ENCODE measurements around the gene BOC.

DNA sequence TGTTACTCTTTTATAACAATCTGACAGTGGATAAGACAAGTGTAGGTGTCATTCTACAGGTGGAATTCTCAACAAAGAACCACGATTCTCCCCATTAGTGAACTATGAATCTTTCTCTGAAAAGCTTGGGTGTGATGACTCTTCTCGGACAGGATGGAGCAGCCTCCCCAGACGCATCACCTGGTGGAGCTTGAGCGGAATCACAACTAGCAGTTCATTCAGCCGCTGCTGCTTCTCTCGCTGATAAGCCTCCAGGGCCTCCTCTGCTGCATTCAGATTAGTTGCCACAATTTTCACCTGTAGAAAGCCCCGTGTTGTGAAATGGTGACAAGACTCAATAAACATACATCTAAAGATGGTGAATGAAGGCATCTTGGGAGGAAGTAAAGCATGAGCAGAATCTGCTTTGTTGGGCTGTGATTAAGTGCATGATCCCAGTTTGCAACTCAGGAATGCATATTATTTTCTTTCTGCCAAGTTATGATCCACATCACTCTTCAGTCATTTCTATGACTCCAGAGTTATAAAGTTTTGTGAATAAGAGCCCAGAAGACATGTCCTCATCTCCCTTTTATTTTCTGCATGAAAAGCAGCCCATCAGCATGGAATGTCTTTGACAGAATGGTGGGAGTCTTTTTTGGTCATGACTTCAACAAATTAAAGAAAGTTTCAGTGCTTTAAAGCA is 93.6 kb downstream of the BOC start:
- TF ChIP-seq, protein P1, sequence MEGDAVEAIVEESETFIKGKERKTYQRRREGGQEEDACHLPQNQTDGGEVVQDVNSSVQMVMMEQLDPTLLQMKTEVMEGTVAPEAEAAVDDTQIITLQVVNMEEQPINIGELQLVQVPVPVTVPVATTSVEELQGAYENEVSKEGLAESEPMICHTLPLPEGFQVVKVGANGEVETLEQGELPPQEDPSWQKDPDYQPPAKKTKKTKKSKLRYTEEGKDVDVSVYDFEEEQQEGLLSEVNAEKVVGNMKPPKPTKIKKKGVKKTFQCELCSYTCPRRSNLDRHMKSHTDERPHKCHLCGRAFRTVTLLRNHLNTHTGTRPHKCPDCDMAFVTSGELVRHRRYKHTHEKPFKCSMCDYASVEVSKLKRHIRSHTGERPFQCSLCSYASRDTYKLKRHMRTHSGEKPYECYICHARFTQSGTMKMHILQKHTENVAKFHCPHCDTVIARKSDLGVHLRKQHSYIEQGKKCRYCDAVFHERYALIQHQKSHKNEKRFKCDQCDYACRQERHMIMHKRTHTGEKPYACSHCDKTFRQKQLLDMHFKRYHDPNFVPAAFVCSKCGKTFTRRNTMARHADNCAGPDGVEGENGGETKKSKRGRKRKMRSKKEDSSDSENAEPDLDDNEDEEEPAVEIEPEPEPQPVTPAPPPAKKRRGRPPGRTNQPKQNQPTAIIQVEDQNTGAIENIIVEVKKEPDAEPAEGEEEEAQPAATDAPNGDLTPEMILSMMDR (conservative IDR thresholded peaks at IDR 0.05; ENCODE audit: low read depth in 2 of 2), result peak; percentile 36 to 45; a peak in 3 of 4 replicates
- TF ChIP-seq CREB1 (CRISPR knock-in tag; IDR thresholded peaks at IDR 0.05; ENCODE audit: low read depth), result no peak
- TF ChIP-seq EZH2phosphoT487 (IDR thresholded peaks at IDR 0.05; ENCODE audit: unreplicated experiment), result no peak
- no peak for TF ChIP-seq POLR2AphosphoS5 (IDR thresholded peaks at IDR 0.05; ENCODE audit: low read depth)
- TF ChIP-seq, protein P2, sequence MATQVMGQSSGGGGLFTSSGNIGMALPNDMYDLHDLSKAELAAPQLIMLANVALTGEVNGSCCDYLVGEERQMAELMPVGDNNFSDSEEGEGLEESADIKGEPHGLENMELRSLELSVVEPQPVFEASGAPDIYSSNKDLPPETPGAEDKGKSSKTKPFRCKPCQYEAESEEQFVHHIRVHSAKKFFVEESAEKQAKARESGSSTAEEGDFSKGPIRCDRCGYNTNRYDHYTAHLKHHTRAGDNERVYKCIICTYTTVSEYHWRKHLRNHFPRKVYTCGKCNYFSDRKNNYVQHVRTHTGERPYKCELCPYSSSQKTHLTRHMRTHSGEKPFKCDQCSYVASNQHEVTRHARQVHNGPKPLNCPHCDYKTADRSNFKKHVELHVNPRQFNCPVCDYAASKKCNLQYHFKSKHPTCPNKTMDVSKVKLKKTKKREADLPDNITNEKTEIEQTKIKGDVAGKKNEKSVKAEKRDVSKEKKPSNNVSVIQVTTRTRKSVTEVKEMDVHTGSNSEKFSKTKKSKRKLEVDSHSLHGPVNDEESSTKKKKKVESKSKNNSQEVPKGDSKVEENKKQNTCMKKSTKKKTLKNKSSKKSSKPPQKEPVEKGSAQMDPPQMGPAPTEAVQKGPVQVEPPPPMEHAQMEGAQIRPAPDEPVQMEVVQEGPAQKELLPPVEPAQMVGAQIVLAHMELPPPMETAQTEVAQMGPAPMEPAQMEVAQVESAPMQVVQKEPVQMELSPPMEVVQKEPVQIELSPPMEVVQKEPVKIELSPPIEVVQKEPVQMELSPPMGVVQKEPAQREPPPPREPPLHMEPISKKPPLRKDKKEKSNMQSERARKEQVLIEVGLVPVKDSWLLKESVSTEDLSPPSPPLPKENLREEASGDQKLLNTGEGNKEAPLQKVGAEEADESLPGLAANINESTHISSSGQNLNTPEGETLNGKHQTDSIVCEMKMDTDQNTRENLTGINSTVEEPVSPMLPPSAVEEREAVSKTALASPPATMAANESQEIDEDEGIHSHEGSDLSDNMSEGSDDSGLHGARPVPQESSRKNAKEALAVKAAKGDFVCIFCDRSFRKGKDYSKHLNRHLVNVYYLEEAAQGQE (IDR thresholded peaks at IDR 0.05; ENCODE audit: unreplicated experiment), result no peak
- TF ChIP-seq JUNB (IDR thresholded peaks at IDR 0.05; ENCODE audit: unreplicated experiment), result no peak
- no peak for TF ChIP-seq EZH2 (IDR thresholded peaks at IDR 0.05; ENCODE audit: low read depth, unreplicated experiment)
- no peak for TF ChIP-seq ZNF331 (CRISPR knock-in tag; IDR thresholded peaks at IDR 0.05; ENCODE audit: low read depth)
